HG02870 (cell line): ENCODE data around the gene KCNJ15.

ENCODE experiments used
- ATAC-seq: cut with Tn5 transposase; IDR thresholded peaks from one replicate; pipeline ENCODE4 v1.9.1; 2021; ENCODE audit warnings: mild to moderate bottlenecking, moderate library complexity; ENCODE audit not compliant: unreplicated experiment

KCNJ15 gene

GRCh38 chr21:38325216-38325615, 68.4 kb downstream of the KCNJ15 start:
- no peak for ATAC-seq

- no peak for ATAC-seq
Observed at GRCh38 chr21:38325731-38326420, 69.1 kb downstream of the KCNJ15 start.

GRCh38 chr21:38326429-38326828, 69.6 kb downstream of the KCNJ15 start:
- no peak for ATAC-seq

- no peak for ATAC-seq
Observed at GRCh38 chr21:38326899-38327298, 70.1 kb downstream of the KCNJ15 start.

- ATAC-seq = no peak
Observed at GRCh38 chr21:38327984-38328383, 71.2 kb downstream of the KCNJ15 start.

GRCh38 chr21:38329162-38329561, 72.4 kb downstream of the KCNJ15 start:
- ATAC-seq = no peak

- no peak for ATAC-seq
Observed at GRCh38 chr21:38330666-38331065, 73.9 kb downstream of the KCNJ15 start.

GRCh38 chr21:38333301-38334272, 76.8 kb downstream of the KCNJ15 start:
- no peak for ATAC-seq

- no peak for ATAC-seq
Observed at GRCh38 chr21:38334866-38335265, 78.1 kb downstream of the KCNJ15 start.

- ATAC-seq = no peak
Observed at GRCh38 chr21:38337793-38338192, 81.0 kb downstream of the KCNJ15 start.

GRCh38 chr21:38340131-38340530, 83.3 kb downstream of the KCNJ15 start:
- no peak for ATAC-seq

GRCh38 chr21:38341546-38342012, 84.8 kb downstream of the KCNJ15 start:
- no peak for ATAC-seq

GRCh38 chr21:38342739-38343138, 85.9 kb downstream of the KCNJ15 start:
- no peak for ATAC-seq

GRCh38 chr21:38343691-38344090, 86.9 kb downstream of the KCNJ15 start:
- no peak for ATAC-seq

GRCh38 chr21:38346286-38346685, 89.5 kb downstream of the KCNJ15 start:
- no peak for ATAC-seq

GRCh38 chr21:38349111-38349746, 92.4 kb downstream of the KCNJ15 start:
- ATAC-seq = no peak

- no peak for ATAC-seq
Observed at GRCh38 chr21:38349977-38350376, 93.2 kb downstream of the KCNJ15 start.

- ATAC-seq = no peak
Observed at GRCh38 chr21:38350684-38351083, 93.9 kb downstream of the KCNJ15 start.

GRCh38 chr21:38351176-38351959, 94.6 kb downstream of the KCNJ15 start:
- no peak for ATAC-seq

- ATAC-seq = no peak
Observed at GRCh38 chr21:38351961-38352521, 95.2 kb downstream of the KCNJ15 start.
